GM18870 (cell line): Measurements from ENCODE around the gene ATRN.
"Not testable (repeated sequence)": the region's sequence is repeated elsewhere in the genome, so short reads cannot be mapped to it uniquely, and the experiment has no call there.

Experiments used
- ATAC-seq: cut with Tn5 transposase; IDR thresholded peaks from one replicate; pipeline ENCODE4 v1.9.1; 2021; ENCODE audit warnings: moderate library complexity; ENCODE audit not compliant: unreplicated experiment

ATRN gene

DNA sequence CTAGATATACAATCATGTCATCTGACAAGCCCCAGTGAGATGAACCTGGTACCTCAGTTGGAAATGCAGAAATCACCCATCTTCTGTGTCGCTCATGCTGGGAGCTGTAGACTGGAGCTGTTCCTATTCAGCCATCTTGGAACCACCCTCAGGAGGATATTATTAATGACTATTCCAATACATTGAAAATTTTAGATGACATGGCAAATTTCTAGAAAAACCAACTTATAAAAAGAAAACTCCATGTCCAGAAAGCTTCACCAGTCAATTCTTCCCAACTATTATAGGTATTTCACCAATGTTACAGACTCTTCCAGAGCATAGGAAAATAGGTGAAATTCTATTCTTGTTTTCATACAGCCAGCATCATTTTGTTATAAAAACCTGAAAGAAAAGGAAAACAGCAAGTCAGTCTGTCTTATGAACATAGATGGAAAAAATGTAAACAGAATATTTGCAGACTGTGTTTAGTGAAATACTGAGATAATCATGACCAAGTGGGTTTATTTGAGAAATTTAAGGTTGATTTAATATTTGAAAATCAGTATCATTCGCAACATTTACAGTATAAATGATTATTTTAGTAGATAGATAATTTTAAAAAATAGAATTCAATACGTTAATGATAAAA is 43.3 kb downstream of the ATRN start:
- no peak for ATAC-seq

- ATAC-seq = no peak
Observed at GRCh38 chr20:3515379-3516170, 44.8 kb downstream of the ATRN start.

GRCh38 chr20:3521852-3522740 is 51.3 kb downstream of the ATRN start:
- no peak for ATAC-seq

- not testable (repeated sequence) for ATAC-seq
Observed at GRCh38 chr20:3524696-3525095, 53.9 kb downstream of the ATRN start.

DNA sequence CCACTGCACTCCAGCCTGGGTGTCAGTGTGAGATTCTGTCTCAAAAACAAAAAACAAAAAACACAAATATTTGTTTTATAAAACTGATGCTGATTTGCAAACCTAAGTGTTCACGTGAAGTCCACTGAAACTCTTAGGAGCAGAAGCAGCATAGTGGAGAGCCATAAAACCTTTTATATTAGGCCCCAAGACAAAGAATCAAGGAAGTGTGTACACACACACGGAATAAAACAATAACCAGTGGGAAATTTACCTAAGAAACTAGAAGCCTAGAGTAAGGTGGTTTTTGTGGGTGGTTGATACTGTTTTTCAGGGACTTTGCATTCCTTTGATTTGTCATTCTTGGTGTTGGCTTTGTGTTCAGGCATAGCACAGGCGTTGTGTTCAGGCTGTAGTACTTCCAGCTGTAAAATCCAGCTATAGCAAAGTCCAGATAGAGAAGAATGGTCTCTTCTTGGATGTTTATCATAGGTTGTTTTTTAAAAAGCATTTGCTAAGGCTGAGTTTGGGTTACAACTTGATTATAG is 61.3 kb downstream of the ATRN start:
- no peak for ATAC-seq

DNA sequence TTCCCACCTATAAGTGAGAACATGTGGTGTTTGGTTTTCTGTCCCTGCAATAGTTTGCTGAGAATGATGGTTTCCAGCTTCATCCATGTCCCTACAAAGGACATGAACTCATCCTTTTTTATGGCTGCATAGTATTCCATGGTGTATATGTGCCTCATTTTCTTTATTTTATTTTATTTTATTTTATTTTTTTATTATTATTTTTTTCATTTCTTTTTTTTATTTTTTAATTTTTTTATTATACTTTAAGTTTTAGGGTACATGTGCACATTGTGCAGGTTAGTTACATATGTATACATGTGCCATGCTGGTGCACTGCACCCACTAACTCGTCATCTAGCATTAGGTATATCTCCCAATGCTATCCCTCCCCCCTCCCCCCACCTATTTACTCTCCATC is 66.9 kb downstream of the ATRN start:
- ATAC-seq = not testable (repeated sequence)

- ATAC-seq = no peak
Observed at GRCh38 chr20:3539311-3540107, 68.7 kb downstream of the ATRN start.

GRCh38 chr20:3541887-3542721 is 71.3 kb downstream of the ATRN start:
- ATAC-seq = no peak

- ATAC-seq = no peak
Observed at GRCh38 chr20:3543901-3544507, 73.2 kb downstream of the ATRN start.

DNA sequence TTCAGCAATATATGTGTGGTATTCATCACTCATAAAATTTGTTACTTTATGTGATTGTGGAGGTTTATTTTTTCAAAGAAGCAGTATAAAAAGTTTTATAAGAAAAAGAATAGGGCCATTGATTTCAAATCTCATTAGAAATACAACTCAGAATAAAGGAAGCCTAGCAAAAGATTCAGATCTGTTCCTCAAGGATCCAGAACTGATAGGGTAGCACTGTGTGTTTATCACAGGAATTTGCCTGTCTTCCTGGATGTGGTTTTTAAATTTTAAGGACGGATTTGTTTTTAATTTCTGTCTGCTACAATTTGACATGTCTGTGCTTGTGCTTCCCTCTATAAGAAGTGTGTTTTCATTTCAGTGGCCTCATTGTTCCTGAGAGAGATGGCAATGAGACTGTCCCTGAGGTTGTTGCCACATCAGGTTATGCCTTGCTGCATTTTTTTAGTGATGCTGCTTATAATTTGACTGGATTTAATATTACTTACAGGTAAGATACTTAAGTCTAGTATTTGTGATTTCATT is 74.6 kb downstream of the ATRN start:
- ATAC-seq = no peak

DNA sequence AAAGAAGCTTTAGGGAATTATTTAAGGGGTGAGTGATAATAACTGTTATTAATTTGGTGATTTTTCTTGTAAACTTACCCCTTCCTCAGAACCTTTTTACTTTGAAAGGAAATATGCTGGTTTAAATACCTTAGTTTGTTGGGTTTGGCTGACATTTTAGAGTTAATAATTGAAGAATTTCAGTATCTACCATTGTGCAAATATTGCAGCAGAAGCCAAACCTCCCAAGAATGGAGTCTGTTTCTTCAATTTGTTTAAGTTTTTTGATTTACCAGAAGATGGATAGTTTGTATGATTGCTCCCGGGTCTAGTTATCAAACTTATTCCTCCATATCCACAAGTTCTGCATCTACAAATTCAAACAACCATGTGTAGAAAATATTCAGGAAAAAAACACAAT is 77.1 kb downstream of the ATRN start:
- no peak for ATAC-seq

GRCh38 chr20:3550837-3551236 is 80.0 kb downstream of the ATRN start:
- ATAC-seq = no peak

GRCh38 chr20:3551681-3552434 is 81.0 kb downstream of the ATRN start:
- ATAC-seq = no peak

- no peak for ATAC-seq
Observed at GRCh38 chr20:3553663-3554062, 82.8 kb downstream of the ATRN start.

DNA sequence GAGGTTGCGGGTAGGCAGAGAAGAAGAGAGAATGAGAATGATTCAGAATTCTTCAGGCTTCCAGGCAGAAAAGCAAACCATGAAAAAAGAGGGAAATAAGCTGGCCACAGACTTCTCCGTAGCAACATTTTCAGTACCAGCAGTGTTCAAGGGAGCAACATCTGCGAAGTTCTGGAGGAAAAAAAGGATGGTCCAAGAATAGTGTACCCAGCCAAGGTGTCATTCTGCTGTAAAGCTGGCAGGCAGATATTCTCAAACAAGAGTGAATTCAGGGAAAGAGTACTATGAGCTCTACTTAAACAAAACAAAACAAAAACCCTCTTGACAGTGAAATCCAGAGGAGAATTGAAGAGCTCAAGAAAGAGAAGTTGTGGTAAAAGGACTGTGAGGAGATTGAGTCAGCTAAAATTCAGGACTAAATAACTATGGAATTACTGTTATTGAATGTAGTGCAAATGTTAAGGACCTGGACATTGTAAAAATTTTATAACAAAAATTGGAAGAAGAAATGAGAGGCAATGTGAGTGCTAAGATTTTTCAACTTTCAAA is 86.5 kb downstream of the ATRN start:
- ATAC-seq = no peak

GRCh38 chr20:3559231-3559630 is 88.4 kb downstream of the ATRN start:
- ATAC-seq = no peak

- no peak for ATAC-seq
Observed at GRCh38 chr20:3559637-3560036, 88.8 kb downstream of the ATRN start.

DNA sequence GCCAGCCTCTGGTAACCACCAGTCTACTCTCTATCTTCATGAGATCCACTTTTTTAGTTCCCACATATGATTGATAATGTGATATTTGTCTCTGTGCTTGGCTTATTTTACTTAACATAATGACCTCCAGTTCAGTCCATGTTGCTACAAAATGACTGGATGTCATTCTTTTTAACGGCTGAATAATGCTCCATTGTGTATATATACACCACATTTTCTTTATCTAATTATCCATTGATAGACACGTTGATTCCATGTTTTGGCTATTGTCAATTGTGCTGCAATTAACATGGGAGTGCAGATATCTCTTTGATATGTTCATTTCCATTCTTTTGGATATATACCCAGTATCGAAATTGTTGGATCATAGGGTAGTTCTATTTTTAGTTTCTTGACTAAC is 89.3 kb downstream of the ATRN start:
- no peak for ATAC-seq
